HepG2 (cell line): Measurements from ENCODE around the gene TBC1D20. TPM values are rescaled to one million over a fixed set of nuclear protein-coding genes. Genes with fewer than 3 reads are reported as not detected.

Experiments used
- AKAP8 ChIP-seq: sonication (generic); formaldehyde crosslinking; IDR thresholded peaks from 2 replicates; pipeline ENCODE4 v1.5.1; 2020; ENCODE audit warnings: mild to moderate bottlenecking, missing genetic modification reagents
- CHD2 ChIP-seq: IDR thresholded peaks from 2 replicates; pipeline ENCODE4 v1.6.1; 2011; ENCODE audit warnings: low read depth, low read length, improper control_type of control experiment
- ELF4 ChIP-seq: sonication (generic); formaldehyde crosslinking; IDR thresholded peaks from 2 replicates; pipeline ENCODE4 v1.5.0; 2020; ENCODE audit warnings: missing genetic modification reagents, mild to moderate bottlenecking, moderate library complexity, borderline replicate concordance
- KLF6 ChIP-seq: IDR thresholded peaks from 2 replicates; pipeline ENCODE4 v1.8.0; 2016; ENCODE audit warnings: missing biosample characterization, missing genetic modification reagents
- KMT2B ChIP-seq: IDR thresholded peaks from 2 replicates; pipeline ENCODE4 v1.6.1; 2016; ENCODE audit warnings: missing genetic modification reagents, missing compliant biosample characterization
- NCOR1 ChIP-seq: fragments of 200-600 bp; sonication (generic); IDR thresholded peaks from 2 replicates; pipeline ENCODE4 v1.7.0; 2017; ENCODE audit warnings: antibody characterized with exemption, low read length, borderline replicate concordance
- NFE2 ChIP-seq: sonication (generic); formaldehyde crosslinking; IDR thresholded peaks from 2 replicates; pipeline ENCODE4 v1.4.0; 2020; ENCODE audit warnings: missing genetic modification reagents
- NFE2L1 ChIP-seq: sonication (generic); formaldehyde crosslinking; IDR thresholded peaks from 2 replicates; pipeline ENCODE4 v1.4.0; 2020; ENCODE audit warnings: missing genetic modification reagents, mild to moderate bottlenecking, borderline replicate concordance
- PTBP1 ChIP-seq: fragments of 200-400 bp; formaldehyde crosslinking; IDR thresholded peaks from 2 replicates; pipeline ENCODE4 v1.6.1; 2018; ENCODE audit warnings: low read length, low read depth; ENCODE audit not compliant: poor library complexity, severe bottlenecking
- SP5 ChIP-seq: IDR thresholded peaks from 2 replicates; pipeline ENCODE4 v1.6.1; 2016; ENCODE audit warnings: low read depth, borderline replicate concordance
- TAF1 ChIP-seq: sonication (generic); formaldehyde crosslinking; IDR thresholded peaks from 2 replicates; pipeline ENCODE4 v1.4.0; 2020; ENCODE audit warnings: missing genetic modification reagents
- TCF12 ChIP-seq, 2 experiments: fragments of 450-650 bp in 1 of 2; sonication (generic) in 1 of 2; formaldehyde crosslinking in 1 of 2; IDR thresholded peaks; 2 replicates each; pipeline versions ENCODE4 v1.6.1 to v1.8.0; 2017 to 2022; ENCODE audit warnings: antibody characterized with exemption in 1 of 2, mild to moderate bottlenecking in 1 of 2, missing genetic modification reagents in 1 of 2, moderate library complexity in 1 of 2
- U2AF2 ChIP-seq: fragments of 200-400 bp; formaldehyde crosslinking; IDR thresholded peaks from 2 replicates; pipeline ENCODE4 v1.6.1; 2017; ENCODE audit warnings: low read depth, mild to moderate bottlenecking, low read length
- ZFY ChIP-seq: sonication (generic); formaldehyde crosslinking; IDR thresholded peaks from 2 replicates; pipeline ENCODE4 v1.4.0; 2020; ENCODE audit warnings: missing genetic modification reagents
- ZNF24 ChIP-seq: fragments of 450-650 bp; IDR thresholded peaks from 2 replicates; pipeline ENCODE4 v1.6.1; 2017; ENCODE audit warnings: antibody characterized with exemption, mild to moderate bottlenecking
- ZNF382 ChIP-seq: sonication (generic); formaldehyde crosslinking; IDR thresholded peaks from 2 replicates; pipeline ENCODE4 v1.5.0; 2020; ENCODE audit warnings: missing genetic modification reagents, mild to moderate bottlenecking, borderline replicate concordance
- ZNF383 ChIP-seq: sonication (generic); formaldehyde crosslinking; IDR thresholded peaks from 2 replicates; pipeline ENCODE4 v1.4.0; 2020; ENCODE audit warnings: missing genetic modification reagents, mild to moderate bottlenecking, borderline replicate concordance
- ZNF572 ChIP-seq: sonication (generic); formaldehyde crosslinking; IDR thresholded peaks from 2 replicates; pipeline ENCODE4 v1.5.1; 2020; ENCODE audit warnings: mild to moderate bottlenecking, missing genetic modification reagents
- ZNF761 ChIP-seq: sonication (generic); formaldehyde crosslinking; conservative IDR thresholded peaks from 2 replicates; pipeline ENCODE4 v1.4.0; 2020; ENCODE audit warnings: mild to moderate bottlenecking, missing genetic modification reagents
- ZNF878 ChIP-seq: sonication (generic); formaldehyde crosslinking; IDR thresholded peaks from 2 replicates; pipeline ENCODE4 v1.8.1; 2023; ENCODE audit warnings: mild to moderate bottlenecking, missing genetic modification reagents, moderate library complexity
- polyA plus RNA-seq, 8 experiments: library from polyadenylated mRNA; depleted of rRNA in 3 of 8; stranded (reverse) in 7 of 8; unstranded in 1 of 8; fragments of >200 nt; fragmentation: Illumina TruSeq in 4 of 8; extraction: Trizol in 4 of 8; gene quantifications; 2 replicates each; pipeline versions ENCODE4 v1.2.1 to v1.2.3, GENCODE V29; 2011 to 2016; ENCODE audit warnings: low read depth in 4 of 8, missing spikeins in 1 of 8, mixed read lengths in 1 of 8; ENCODE audit not compliant: insufficient read depth in 1 of 8
- total RNA-seq, 5 experiments: library from RNA; depleted of rRNA; stranded (reverse); fragments of >200 nt; fragmentation: Illumina TruSeq; extraction: Trizol; gene quantifications; 2 replicates each; pipeline ENCODE4 v1.2.3, GENCODE V29; 2016; ENCODE audit warnings: low read depth in 1 of 5
- TF ChIP-seq, protein P1 (sequence below): sonication (generic); formaldehyde crosslinking; conservative IDR thresholded peaks from 2 replicates; pipeline ENCODE4 v1.8.1; 2023; ENCODE audit warnings: missing genetic modification reagents
- TF ChIP-seq, protein P2 (sequence below): sonication (generic); formaldehyde crosslinking; IDR thresholded peaks from 2 replicates; pipeline ENCODE4 v1.9.0; 2021; ENCODE audit warnings: missing genetic modification reagents, borderline replicate concordance
- TF ChIP-seq, protein P3 (sequence below): sonication (generic); formaldehyde crosslinking; IDR thresholded peaks from 2 replicates; pipeline ENCODE4 v1.4.0; 2020; ENCODE audit warnings: missing genetic modification reagents, borderline replicate concordance

Gene TBC1D20
- total and polyA plus RNA-seq, 2 of the 13 experiments (the other 11 are each of a cell fraction or from before 2014, with no cell fraction given) = 36.6 to 47.1 TPM

DNA sequence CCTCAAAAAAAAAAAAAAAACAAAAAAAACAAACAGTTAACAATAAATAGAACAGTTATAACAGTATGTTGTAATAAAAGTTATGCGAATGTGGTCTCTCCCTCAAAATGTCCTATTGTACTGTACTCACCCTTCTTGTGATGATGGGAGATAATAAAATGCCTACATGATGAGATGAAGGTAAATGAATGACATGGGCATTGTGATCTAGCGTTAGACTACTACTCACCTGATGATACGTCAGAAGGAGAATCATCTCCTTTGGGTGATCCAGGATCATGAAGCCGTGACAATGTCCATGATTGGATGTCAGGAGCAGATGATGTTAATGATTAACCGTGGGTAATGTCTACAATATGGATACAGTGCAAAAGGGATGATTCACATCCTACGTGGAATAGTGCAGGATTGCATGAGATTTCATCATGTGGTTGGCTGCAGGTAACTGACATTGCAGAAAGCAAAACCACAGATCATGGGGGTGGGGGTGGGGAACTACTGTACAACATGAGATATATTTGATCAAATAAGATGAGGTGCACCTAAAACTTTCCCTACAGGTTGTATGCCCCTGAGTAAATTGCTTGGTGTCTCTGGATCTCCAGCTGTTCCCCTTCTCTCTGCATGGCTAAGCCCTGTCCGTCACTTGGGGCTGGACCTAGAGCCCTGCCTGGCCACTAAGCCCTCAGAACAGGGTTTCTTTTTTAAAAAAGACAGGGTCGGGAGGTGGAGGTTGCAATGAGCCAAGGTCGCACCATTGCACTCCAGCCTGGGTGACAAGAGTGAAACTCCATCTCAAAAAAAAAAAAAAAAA, 60.4 kb downstream of the TBC1D20 start (continued):
- TF ChIP-seq CHD2 (peak; percentile 77), ELF4 (no peak), ZNF572 (CRISPR knock-in tag) (no peak), KMT2B (CRISPR knock-in tag) (peak; percentile 55; the same call in 1 of the 2 replicates), NFE2L1 (CRISPR knock-in tag) (no peak), NCOR1 (peak; percentile 64; the same call in 1 of the 2 replicates), ZNF382 (CRISPR knock-in tag) (no peak), ZNF24 (peak; percentile 28; the same call in 1 of the 2 replicates), ZNF761 (CRISPR knock-in tag) (no peak; the same call in 1 of the 2 replicates), NFE2 (CRISPR knock-in tag) (0 out of 2 replicates have a peak, but pooled peaks have one; percentile 12), PTBP1 (no peak), AKAP8 (CRISPR knock-in tag) (no peak), ZFY (0 out of 2 replicates have a peak, but pooled peaks have one; percentile 11), TAF1 (CRISPR knock-in tag) (peak; percentile 72), TCF12 (IDR thresholded peaks at IDR 0.05) (no peak), TCF12 (CRISPR knock-in tag; IDR thresholded peaks at IDR 0.05) (no peak), ZNF878 (CRISPR knock-in tag) (peak; percentile 94), U2AF2 (no peak), ZNF383 (CRISPR knock-in tag) (no peak), SP5 (CRISPR knock-in tag) (peak; percentile 29; the same call in 1 of the 2 replicates), KLF6 (CRISPR knock-in tag) (peak; percentile 70; the same call in 1 of the 2 replicates)
- TF ChIP-seq, protein P1, sequence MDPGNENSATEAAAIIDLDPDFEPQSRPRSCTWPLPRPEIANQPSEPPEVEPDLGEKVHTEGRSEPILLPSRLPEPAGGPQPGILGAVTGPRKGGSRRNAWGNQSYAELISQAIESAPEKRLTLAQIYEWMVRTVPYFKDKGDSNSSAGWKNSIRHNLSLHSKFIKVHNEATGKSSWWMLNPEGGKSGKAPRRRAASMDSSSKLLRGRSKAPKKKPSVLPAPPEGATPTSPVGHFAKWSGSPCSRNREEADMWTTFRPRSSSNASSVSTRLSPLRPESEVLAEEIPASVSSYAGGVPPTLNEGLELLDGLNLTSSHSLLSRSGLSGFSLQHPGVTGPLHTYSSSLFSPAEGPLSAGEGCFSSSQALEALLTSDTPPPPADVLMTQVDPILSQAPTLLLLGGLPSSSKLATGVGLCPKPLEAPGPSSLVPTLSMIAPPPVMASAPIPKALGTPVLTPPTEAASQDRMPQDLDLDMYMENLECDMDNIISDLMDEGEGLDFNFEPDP (CRISPR knock-in tag) = no peak
- TF ChIP-seq, protein P2, sequence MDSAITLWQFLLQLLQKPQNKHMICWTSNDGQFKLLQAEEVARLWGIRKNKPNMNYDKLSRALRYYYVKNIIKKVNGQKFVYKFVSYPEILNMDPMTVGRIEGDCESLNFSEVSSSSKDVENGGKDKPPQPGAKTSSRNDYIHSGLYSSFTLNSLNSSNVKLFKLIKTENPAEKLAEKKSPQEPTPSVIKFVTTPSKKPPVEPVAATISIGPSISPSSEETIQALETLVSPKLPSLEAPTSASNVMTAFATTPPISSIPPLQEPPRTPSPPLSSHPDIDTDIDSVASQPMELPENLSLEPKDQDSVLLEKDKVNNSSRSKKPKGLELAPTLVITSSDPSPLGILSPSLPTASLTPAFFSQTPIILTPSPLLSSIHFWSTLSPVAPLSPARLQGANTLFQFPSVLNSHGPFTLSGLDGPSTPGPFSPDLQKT = no peak
- TF ChIP-seq, protein P3, sequence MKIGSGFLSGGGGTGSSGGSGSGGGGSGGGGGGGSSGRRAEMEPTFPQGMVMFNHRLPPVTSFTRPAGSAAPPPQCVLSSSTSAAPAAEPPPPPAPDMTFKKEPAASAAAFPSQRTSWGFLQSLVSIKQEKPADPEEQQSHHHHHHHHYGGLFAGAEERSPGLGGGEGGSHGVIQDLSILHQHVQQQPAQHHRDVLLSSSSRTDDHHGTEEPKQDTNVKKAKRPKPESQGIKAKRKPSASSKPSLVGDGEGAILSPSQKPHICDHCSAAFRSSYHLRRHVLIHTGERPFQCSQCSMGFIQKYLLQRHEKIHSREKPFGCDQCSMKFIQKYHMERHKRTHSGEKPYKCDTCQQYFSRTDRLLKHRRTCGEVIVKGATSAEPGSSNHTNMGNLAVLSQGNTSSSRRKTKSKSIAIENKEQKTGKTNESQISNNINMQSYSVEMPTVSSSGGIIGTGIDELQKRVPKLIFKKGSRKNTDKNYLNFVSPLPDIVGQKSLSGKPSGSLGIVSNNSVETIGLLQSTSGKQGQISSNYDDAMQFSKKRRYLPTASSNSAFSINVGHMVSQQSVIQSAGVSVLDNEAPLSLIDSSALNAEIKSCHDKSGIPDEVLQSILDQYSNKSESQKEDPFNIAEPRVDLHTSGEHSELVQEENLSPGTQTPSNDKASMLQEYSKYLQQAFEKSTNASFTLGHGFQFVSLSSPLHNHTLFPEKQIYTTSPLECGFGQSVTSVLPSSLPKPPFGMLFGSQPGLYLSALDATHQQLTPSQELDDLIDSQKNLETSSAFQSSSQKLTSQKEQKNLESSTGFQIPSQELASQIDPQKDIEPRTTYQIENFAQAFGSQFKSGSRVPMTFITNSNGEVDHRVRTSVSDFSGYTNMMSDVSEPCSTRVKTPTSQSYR (CRISPR knock-in tag) = peak; percentile 95
